HG02840 (cell line): ENCODE measurements around the gene HIBCH.
"Not testable (repeated sequence)": the region's sequence is repeated elsewhere in the genome, so short reads cannot be mapped to it uniquely, and the experiment has no call there.

Experiments
- ATAC-seq: cut with Tn5 transposase; IDR thresholded peaks from one replicate; pipeline ENCODE4 v1.9.1; 2021; ENCODE audit warnings: mild to moderate bottlenecking, moderate library complexity, moderate number of reproducible peaks; ENCODE audit not compliant: unreplicated experiment, low FRiP score

Gene HIBCH

GRCh38 chr2:190165491-190165890 lies 154.1 kb downstream of the HIBCH start:
- ATAC-seq, result no peak

GRCh38 chr2:190162851-190163250 lies 156.8 kb downstream of the HIBCH start:
- no peak for ATAC-seq

- ATAC-seq, result no peak
Observed at GRCh38 chr2:190159453-190159852, 160.2 kb downstream of the HIBCH start.

- no peak for ATAC-seq
Observed at GRCh38 chr2:190158798-190159434, 160.7 kb downstream of the HIBCH start.

- ATAC-seq, result not testable (repeated sequence)
Observed at GRCh38 chr2:190157613-190158528, 161.8 kb downstream of the HIBCH start.

- no peak for ATAC-seq
Observed at GRCh38 chr2:190156530-190157212, 163.0 kb downstream of the HIBCH start.
